PC-9 (cell line): ENCODE results near the gene TMEM233. TPM values are rescaled to one million over a fixed set of nuclear protein-coding genes. Genes with fewer than 3 reads are reported as not detected.

Experiments
- BruUV-seq: library from RNA; stranded (reverse); fragments of 400-500 nt; replicated peaks from 2 replicates; lab custom pipeline; 2021; lab: Mats Ljungman, UMichigan
- CTCF ChIA-PET: fragments of 300-600 bp; sonication (Branson Sonifier 250); formaldehyde crosslinking; loops from one replicate; lab custom pipeline; 2022; ENCODE audit warnings: antibody characterized with exemption; lab: Charles Lee
- POLR2A ChIA-PET: fragments of 300-600 bp; sonication (Branson Sonifier 250); formaldehyde crosslinking; loops from one replicate; lab custom pipeline; 2022; ENCODE audit warnings: antibody characterized with exemption; ENCODE audit not compliant: unreplicated experiment; lab: Charles Lee
- DNase-seq, 2 experiments: peaks; one replicate each; pipeline versions ENCODE4 v3.0.0 to v3.0.0-alpha.2; 2015 to 2022; ENCODE audit warnings: mixed read lengths in 1 of 2
- H2AFZ ChIP-seq: fragments of 200-600 bp; sonication (generic); 2 replicates; pipeline ENCODE4 v1.8.1; 2017; ENCODE audit warnings: antibody characterized with exemption
- H3F3A ChIP-seq: fragments of 200-600 bp; sonication (generic); 2 replicates; pipeline ENCODE4 v1.8.1; 2017; ENCODE audit warnings: antibody characterized with exemption, mild to moderate bottlenecking, low read depth; ENCODE audit not compliant: insufficient read depth
- H3K27ac ChIP-seq: fragments of 200-600 bp; sonication (generic); 2 replicates; pipeline ENCODE4 v1.6.1; 2016; ENCODE audit warnings: mixed run types
- H3K27me3 ChIP-seq: fragments of 200-600 bp; sonication (generic); 2 replicates; pipeline ENCODE4 v1.6.1; 2016; ENCODE audit warnings: low read depth, mixed run types; ENCODE audit not compliant: insufficient read depth
- H3K36me3 ChIP-seq: fragments of 200-600 bp; sonication (generic); 2 replicates; pipeline ENCODE4 v1.6.1; 2016; ENCODE audit warnings: low read depth, mixed run types
- H3K4me1 ChIP-seq: fragments of 200-600 bp; sonication (generic); replicated peaks from 2 replicates; pipeline ENCODE4 v1.6.1; 2016; ENCODE audit warnings: mixed run types; ENCODE audit not compliant: insufficient read depth
- H3K4me2 ChIP-seq: fragments of 200-600 bp; sonication (generic); 2 replicates; pipeline ENCODE4 v1.6.1; 2017; ENCODE audit warnings: mixed run types
- H3K4me3 ChIP-seq: fragments of 200-600 bp; sonication (generic); 2 replicates; pipeline ENCODE4 v1.6.1; 2016; ENCODE audit warnings: mixed run types
- H3K79me2 ChIP-seq: fragments of 200-600 bp; sonication (generic); 2 replicates; pipeline ENCODE4 v1.6.1; 2017; ENCODE audit warnings: low read depth, mixed run types
- H3K9me2 ChIP-seq: fragments of 200-600 bp; sonication (generic); 2 replicates; pipeline ENCODE4 v1.8.1; 2017; ENCODE audit warnings: mild to moderate bottlenecking; ENCODE audit not compliant: insufficient read depth
- H3K9me3 ChIP-seq: fragments of 200-600 bp; sonication (generic); 2 replicates; pipeline ENCODE4 v1.8.1; 2016; ENCODE audit warnings: low read depth; ENCODE audit not compliant: insufficient read depth
- H4K20me1 ChIP-seq: fragments of 200-600 bp; sonication (generic); 2 replicates; pipeline ENCODE4 v1.8.1; 2017; ENCODE audit not compliant: insufficient read depth
- EZH2 ChIP-seq: fragments of 200-600 bp; sonication (generic); IDR thresholded peaks from 2 replicates; pipeline ENCODE4 v1.8.0; 2017; ENCODE audit warnings: antibody characterized with exemption, low read depth
- intact Hi-C: fragments of 100-400 bp; cut with micrococcal nuclease; formaldehyde crosslinking; loops from one replicate; pipeline ENCODE4 v1.10.0; 2022; ENCODE audit not compliant: unreplicated experiment
- total RNA-seq: library from RNA; stranded (reverse); gene quantifications from 2 replicates; pipeline ENCODE4 v1.2.3, GENCODE V29; 2021
- TF ChIP-seq, protein P1 (sequence below): fragments of 200-600 bp; sonication (generic); conservative IDR thresholded peaks from 2 replicates; pipeline ENCODE4 v1.6.1; 2017; ENCODE audit warnings: mixed run types, antibody characterized with exemption, mild to moderate bottlenecking, moderate library complexity

The TMEM233 gene
- total RNA-seq, 1 experiment from 2014 or later, result not detected

- Histone ChIP-seq H3K4me3 (no peak overlapping the region), H4K20me1 (no peaks in the 10 kb centered on the region), H3K9me3 (no peaks in the 10 kb centered on the region), H3K36me3 (no peaks in the 10 kb centered on the region), H3K79me2 (no peaks in the 10 kb centered on the region), H3K4me1 (no peaks in the 10 kb centered on the region), H3K27ac (no peak overlapping the region), H3K4me2 (no peak overlapping the region), H3F3A (no peaks in the 10 kb centered on the region), H2AFZ (no peak overlapping the region), H3K27me3 (peaks cover 17% of the 10 kb centered on the region; the same call in 1 of the 2 replicates), H3K9me2 (no peaks in the 10 kb centered on the region)
- intact Hi-C loops, result no loop called here
- POLR2A ChIA-PET, result no interaction called here
- no TSS peak for BruUV-seq
- CTCF ChIA-PET, result no interaction called here
- no peak for DNase-seq
- TF ChIP-seq, protein P1, sequence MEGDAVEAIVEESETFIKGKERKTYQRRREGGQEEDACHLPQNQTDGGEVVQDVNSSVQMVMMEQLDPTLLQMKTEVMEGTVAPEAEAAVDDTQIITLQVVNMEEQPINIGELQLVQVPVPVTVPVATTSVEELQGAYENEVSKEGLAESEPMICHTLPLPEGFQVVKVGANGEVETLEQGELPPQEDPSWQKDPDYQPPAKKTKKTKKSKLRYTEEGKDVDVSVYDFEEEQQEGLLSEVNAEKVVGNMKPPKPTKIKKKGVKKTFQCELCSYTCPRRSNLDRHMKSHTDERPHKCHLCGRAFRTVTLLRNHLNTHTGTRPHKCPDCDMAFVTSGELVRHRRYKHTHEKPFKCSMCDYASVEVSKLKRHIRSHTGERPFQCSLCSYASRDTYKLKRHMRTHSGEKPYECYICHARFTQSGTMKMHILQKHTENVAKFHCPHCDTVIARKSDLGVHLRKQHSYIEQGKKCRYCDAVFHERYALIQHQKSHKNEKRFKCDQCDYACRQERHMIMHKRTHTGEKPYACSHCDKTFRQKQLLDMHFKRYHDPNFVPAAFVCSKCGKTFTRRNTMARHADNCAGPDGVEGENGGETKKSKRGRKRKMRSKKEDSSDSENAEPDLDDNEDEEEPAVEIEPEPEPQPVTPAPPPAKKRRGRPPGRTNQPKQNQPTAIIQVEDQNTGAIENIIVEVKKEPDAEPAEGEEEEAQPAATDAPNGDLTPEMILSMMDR, result no peak
- no peak for TF ChIP-seq EZH2
Observed at GRCh38 chr12:119630962-119631550, 37.5 kb downstream of the TMEM233 start.

DNA sequence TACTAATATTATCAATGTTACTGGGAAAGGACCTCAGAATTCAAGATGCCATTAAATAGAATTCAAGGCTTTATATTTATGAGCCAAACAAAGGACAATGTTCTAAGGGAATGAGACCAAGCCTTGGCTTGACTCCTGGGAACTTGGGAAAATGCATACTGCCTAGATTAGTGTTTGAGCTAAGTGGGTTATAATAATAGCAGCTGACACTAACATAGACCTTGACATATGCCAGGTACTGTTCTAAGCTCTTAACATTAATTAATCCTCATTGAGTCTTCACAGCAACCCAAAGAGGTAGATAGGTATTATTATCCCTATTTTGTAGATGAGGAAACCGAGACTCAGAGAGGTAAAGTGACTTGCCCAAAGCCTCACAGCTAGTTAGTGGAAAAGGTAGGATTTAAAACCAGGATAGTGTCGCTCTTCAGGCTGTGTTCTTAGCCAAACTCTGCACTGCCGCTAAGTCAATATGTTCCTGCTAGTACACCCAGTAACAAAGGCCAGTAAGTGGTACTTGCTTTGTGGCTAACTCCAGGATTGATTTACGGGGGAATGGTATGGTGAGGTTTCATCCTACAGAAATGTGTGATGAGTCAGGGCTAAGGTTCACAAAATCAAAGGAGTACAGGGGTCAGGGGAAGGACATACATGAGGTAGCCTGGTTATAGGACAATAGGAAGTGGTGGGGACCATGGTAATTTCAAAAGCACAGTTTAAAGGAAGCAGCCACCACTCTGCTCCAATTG lies 38.5 kb downstream of the TMEM233 start:
- no peaks in the 10 kb centered on the region for H4K20me1 ChIP-seq
- peak in 1 of 2 experiments; percentile 40 for DNase-seq
- no peak overlapping the region for H2AFZ ChIP-seq
- POLR2A ChIA-PET, result no interaction called here
- H3K9me2 ChIP-seq, result no peaks in the 10 kb centered on the region
- H3K27ac ChIP-seq, result no peak overlapping the region
- H3K27me3 ChIP-seq, result peaks cover 25% of the 10 kb centered on the region
- H3K9me3 ChIP-seq, result no peaks in the 10 kb centered on the region
- H3K4me3 ChIP-seq, result no peak overlapping the region
- H3F3A ChIP-seq, result no peaks in the 10 kb centered on the region
- BruUV-seq, result no TSS peak
- no peak overlapping the region for H3K4me2 ChIP-seq
- H3K36me3 ChIP-seq, result no peaks in the 10 kb centered on the region
- no peaks in the 10 kb centered on the region for H3K4me1 ChIP-seq
- no peaks in the 10 kb centered on the region for H3K79me2 ChIP-seq
- CTCF ChIA-PET, result no interaction called here
- TF ChIP-seq, protein P1, result no peak
- no peak for TF ChIP-seq EZH2
- intact Hi-C loops, result no loop called here

DNA sequence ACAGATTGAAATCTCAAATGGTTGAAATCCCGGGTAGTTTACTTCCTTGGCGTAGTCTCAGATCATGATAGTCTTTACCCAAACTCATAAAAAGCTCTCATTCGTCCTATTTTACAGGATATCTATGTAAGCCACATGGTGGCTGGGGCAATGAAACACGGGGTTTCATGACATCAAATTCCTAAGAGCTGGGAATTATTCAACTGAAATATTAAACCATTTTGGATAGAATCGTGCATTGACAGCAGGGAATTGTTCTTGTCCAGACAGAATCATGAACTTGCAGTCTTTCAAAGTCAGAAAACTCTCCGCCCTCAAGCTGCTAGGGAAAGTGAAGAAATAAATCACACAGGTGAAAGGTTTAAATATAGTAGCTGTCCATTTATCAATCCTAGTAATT lies 41.2 kb downstream of the TMEM233 start:
- Histone ChIP-seq H2AFZ (no peak overlapping the region), H3K4me3 (no peak overlapping the region), H3K36me3 (no peaks in the 10 kb centered on the region), H3K79me2 (no peaks in the 10 kb centered on the region), H3K27ac (no peak overlapping the region), H4K20me1 (no peaks in the 10 kb centered on the region), H3K27me3 (peaks cover 31% of the 10 kb centered on the region), H3K4me2 (no peak overlapping the region), H3K9me3 (no peaks in the 10 kb centered on the region), H3F3A (no peaks in the 10 kb centered on the region), H3K4me1 (no peaks in the 10 kb centered on the region), H3K9me2 (no peaks in the 10 kb centered on the region)
- no peak for TF ChIP-seq EZH2
- TF ChIP-seq, protein P1, result no peak
- no peak for DNase-seq
- no TSS peak for BruUV-seq
- intact Hi-C loops, result no loop called here
- ChIA-PET POLR2A (no interaction called here), CTCF (no interaction called here)
